Measurements from ENCODE around the gene INSIG1.

DNA sequence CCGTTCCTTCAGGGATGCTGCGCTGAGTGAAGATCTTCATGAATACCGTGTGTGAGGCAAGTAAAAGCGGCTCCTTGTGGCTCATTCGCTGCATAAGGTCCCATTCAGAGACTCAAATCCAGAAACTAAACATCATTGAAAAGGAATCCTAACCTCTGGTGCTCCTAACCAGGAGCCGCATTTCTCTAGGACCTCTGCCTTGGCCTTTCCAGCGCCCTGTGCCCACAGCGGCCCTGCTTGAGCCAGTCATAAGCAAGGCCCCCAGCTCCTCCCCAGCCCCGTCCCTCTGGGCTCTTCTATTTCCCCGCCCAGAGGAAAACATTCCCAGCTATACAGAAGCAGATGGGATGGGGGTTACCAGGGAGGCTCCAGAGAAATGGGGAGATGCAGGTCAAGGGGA lies 42.6 kb upstream of the INSIG1 start:
- TF ChIP-seq SUZ12 (IDR thresholded peaks at IDR 0.05) = no peak
- TF ChIP-seq, protein P1, sequence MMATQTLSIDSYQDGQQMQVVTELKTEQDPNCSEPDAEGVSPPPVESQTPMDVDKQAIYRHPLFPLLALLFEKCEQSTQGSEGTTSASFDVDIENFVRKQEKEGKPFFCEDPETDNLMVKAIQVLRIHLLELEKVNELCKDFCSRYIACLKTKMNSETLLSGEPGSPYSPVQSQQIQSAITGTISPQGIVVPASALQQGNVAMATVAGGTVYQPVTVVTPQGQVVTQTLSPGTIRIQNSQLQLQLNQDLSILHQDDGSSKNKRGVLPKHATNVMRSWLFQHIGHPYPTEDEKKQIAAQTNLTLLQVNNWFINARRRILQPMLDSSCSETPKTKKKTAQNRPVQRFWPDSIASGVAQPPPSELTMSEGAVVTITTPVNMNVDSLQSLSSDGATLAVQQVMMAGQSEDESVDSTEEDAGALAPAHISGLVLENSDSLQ (IDR thresholded peaks at IDR 0.05) = no peak
- TF ChIP-seq FOXK2 (IDR thresholded peaks at IDR 0.05) = no peak
- no peak for TF ChIP-seq FOXM1 (IDR thresholded peaks at IDR 0.05; ENCODE audit: borderline replicate concordance)
- no peak for TF ChIP-seq SP1 (IDR thresholded peaks at IDR 0.05)
- no peak for TF ChIP-seq ZNF384 (IDR thresholded peaks at IDR 0.05)
- TF ChIP-seq FOXA1 (IDR thresholded peaks at IDR 0.05) = no peak
- TF ChIP-seq BHLHE40 (IDR thresholded peaks at IDR 0.05; ENCODE audit: borderline replicate concordance) = no peak
- no peak for TF ChIP-seq L3MBTL2 (conservative IDR thresholded peaks at IDR 0.05)
- no peak for TF ChIP-seq LEF1 (IDR thresholded peaks at IDR 0.05; ENCODE audit: borderline replicate concordance)
- TF ChIP-seq TARDBP (IDR thresholded peaks at IDR 0.05) = no peak
- no peak for TF ChIP-seq ELF4 (IDR thresholded peaks at IDR 0.05)
- TF ChIP-seq NFRKB (IDR thresholded peaks at IDR 0.05) = no peak

All from HEK293T (cell line).